Measurements from ENCODE around the gene MMUT.
A peak's percentile ranks its signal among the peaks of the same experiment; 100 is the strongest.

Gene MMUT

GRCh38 chr6:49462927-49463611 is at the start of gene MMUT, which contains the start of gene CENPQ:
Gene MMUT, minus strand, starts transcription at chr6:49463253. Its CDS starts 3,787 bp downstream, at chr6:49459466.
Gene CENPQ, plus strand, starts transcription at chr6:49463370. Its CDS starts 6,807 bp downstream, at chr6:49470177.
- TF ChIP-seq GATA2 (IDR thresholded peaks at IDR 0.05; ENCODE audit: low read depth, low read length) (no peak; the same call in 1 of the 2 replicates), GATA3 (IDR thresholded peaks at IDR 0.05; ENCODE audit: low read depth, low read length) (no peak)

GRCh38 chr6:49509342-49509741 is 46.3 kb upstream of the MMUT start:
- no peak for TF ChIP-seq GATA3 (IDR thresholded peaks at IDR 0.05; ENCODE audit: low read depth, low read length)
- TF ChIP-seq GATA2 (IDR thresholded peaks at IDR 0.05; ENCODE audit: low read depth, low read length): no peak

- TF ChIP-seq GATA2 (IDR thresholded peaks at IDR 0.05; ENCODE audit: low read depth, low read length) (no peak), GATA3 (IDR thresholded peaks at IDR 0.05; ENCODE audit: low read depth, low read length) (no peak)
Observed at GRCh38 chr6:49506569-49507111, 43.6 kb upstream of the MMUT start.

- TF ChIP-seq GATA2 (IDR thresholded peaks at IDR 0.05; ENCODE audit: low read depth, low read length): no peak
Observed at GRCh38 chr6:49504666-49505065, 41.6 kb upstream of the MMUT start.

GRCh38 chr6:49499623-49500022 is 36.6 kb upstream of the MMUT start, which contains the start of gene GLYATL3:
Gene GLYATL3, plus strand, starts transcription at chr6:49499923. Its CDS starts 12,068 bp downstream, at chr6:49511991.
- TF ChIP-seq GATA2 (IDR thresholded peaks at IDR 0.05; ENCODE audit: low read depth, low read length) (no peak), GATA3 (IDR thresholded peaks at IDR 0.05; ENCODE audit: low read depth, low read length) (no peak)

- TF ChIP-seq GATA3 (IDR thresholded peaks at IDR 0.05; ENCODE audit: low read depth, low read length) (no peak), GATA2 (IDR thresholded peaks at IDR 0.05; ENCODE audit: low read depth, low read length) (no peak)
Observed at GRCh38 chr6:49499126-49499525, 36.1 kb upstream of the MMUT start.

- TF ChIP-seq GATA2 (IDR thresholded peaks at IDR 0.05; ENCODE audit: low read depth, low read length): no peak
- TF ChIP-seq GATA3 (IDR thresholded peaks at IDR 0.05; ENCODE audit: low read depth, low read length): no peak
Observed at GRCh38 chr6:49497304-49497703, 34.3 kb upstream of the MMUT start.

- TF ChIP-seq GATA3 (IDR thresholded peaks at IDR 0.05; ENCODE audit: low read depth, low read length): no peak
- TF ChIP-seq GATA2 (IDR thresholded peaks at IDR 0.05; ENCODE audit: low read depth, low read length): no peak
Observed at GRCh38 chr6:49490633-49491032, 27.6 kb upstream of the MMUT start.

- TF ChIP-seq GATA3 (IDR thresholded peaks at IDR 0.05; ENCODE audit: low read depth, low read length) (no peak), GATA2 (IDR thresholded peaks at IDR 0.05; ENCODE audit: low read depth, low read length) (no peak)
Observed at GRCh38 chr6:49479308-49479970, 16.4 kb upstream of the MMUT start.

- TF ChIP-seq GATA2 (IDR thresholded peaks at IDR 0.05; ENCODE audit: low read depth, low read length) (no peak), GATA3 (IDR thresholded peaks at IDR 0.05; ENCODE audit: low read depth, low read length) (no peak)
Observed at GRCh38 chr6:49468042-49468441, 5.0 kb upstream of the MMUT start.

GRCh38 chr6:49464691-49465090 is 1.6 kb upstream of the MMUT start:
- TF ChIP-seq GATA3 (IDR thresholded peaks at IDR 0.05; ENCODE audit: low read depth, low read length): no peak
- no peak for TF ChIP-seq GATA2 (IDR thresholded peaks at IDR 0.05; ENCODE audit: low read depth, low read length)

- TF ChIP-seq GATA2 (IDR thresholded peaks at IDR 0.05; ENCODE audit: low read depth, low read length) (0 out of 2 replicates have a peak, but pooled peaks have one; percentile 35), GATA3 (IDR thresholded peaks at IDR 0.05; ENCODE audit: low read depth, low read length) (no peak)
Observed at GRCh38 chr6:49463612-49463967, 537 bp upstream of the MMUT start.

- TF ChIP-seq GATA2 (IDR thresholded peaks at IDR 0.05; ENCODE audit: low read depth, low read length) (no peak), GATA3 (IDR thresholded peaks at IDR 0.05; ENCODE audit: low read depth, low read length) (no peak)
Observed at GRCh38 chr6:49462599-49462926, 490 bp downstream of the MMUT start.

- TF ChIP-seq GATA3 (IDR thresholded peaks at IDR 0.05; ENCODE audit: low read depth, low read length): no peak
- no peak for TF ChIP-seq GATA2 (IDR thresholded peaks at IDR 0.05; ENCODE audit: low read depth, low read length)
Observed at GRCh38 chr6:49462071-49462470, 982 bp downstream of the MMUT start.

- no peak for TF ChIP-seq GATA3 (IDR thresholded peaks at IDR 0.05; ENCODE audit: low read depth, low read length)
- no peak for TF ChIP-seq GATA2 (IDR thresholded peaks at IDR 0.05; ENCODE audit: low read depth, low read length)
Observed at GRCh38 chr6:49457771-49458170, 5.3 kb downstream of the MMUT start.
